Right lobe of liver (tissue), 4 donors: ENCODE measurements around the gene MAP2K6.

Experiments used
- CTCF ChIP-seq, 4 donors: fragments of 200-600 bp in 3 of 4; fragments of 450-650 bp in 1 of 4; IDR thresholded peaks; one replicate each; pipeline versions ENCODE4 v1.5.1 to v1.8.0; 2016 to 2022; ENCODE audit warnings: antibody characterized with exemption in 4 of 4, mild to moderate bottlenecking in 2 of 4
- POLR2A ChIP-seq: fragments of 450-650 bp; IDR thresholded peaks from one replicate; pipeline ENCODE4 v1.6.1; 2017; ENCODE audit warnings: antibody characterized with exemption, mild to moderate bottlenecking
- donor health status: DM: no; HTN: no; CAD: no.
- donor health status: DM: no; HTN: no; CAD: no.
- donor health status: DM: no; HTN: yes; CAD: no.

DNA sequence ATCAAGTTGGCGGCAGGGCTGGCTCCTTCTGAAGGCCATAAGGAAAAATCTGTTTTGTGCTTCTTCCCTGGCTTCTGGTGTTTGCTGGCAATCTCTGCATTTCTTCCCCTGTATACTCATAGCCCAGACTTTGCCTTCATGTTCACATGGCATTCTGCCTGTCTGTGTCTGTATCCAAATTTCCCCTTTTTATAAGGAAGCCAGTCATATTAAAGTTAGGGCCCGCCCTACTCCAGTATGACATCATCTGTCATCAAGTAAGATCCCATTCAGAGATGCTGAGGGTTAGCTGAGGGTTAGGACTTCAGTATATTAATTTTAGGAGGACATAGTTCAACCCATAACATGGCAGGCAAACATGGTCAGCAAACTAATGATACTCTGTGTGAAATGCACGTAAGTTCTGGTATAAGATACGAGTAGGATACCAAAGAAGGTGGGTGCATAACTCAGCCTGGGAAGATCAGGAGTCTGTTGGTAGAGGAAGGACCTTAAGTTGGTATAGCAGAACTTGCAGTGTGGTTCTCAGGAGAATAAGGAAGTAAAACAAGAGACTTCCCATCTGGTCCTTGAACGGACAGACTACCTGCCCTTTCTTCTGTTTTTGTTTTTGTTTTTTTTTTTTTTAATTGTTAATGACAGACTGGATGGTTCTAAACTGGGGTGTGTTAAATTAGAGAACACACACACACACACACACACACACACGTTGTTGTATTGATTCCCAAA lies 13.9 kb downstream of the MAP2K6 start:
- TF ChIP-seq POLR2A (no peak), CTCF (IDR thresholded peaks at IDR 0.05) (no peak)
